A673 (cell line): ENCODE results near the gene ACO1.

Experiments used
- CTCF ChIP-seq: fragments of 300-800, 200-600 bp; sonication (generic); conservative IDR thresholded peaks from 2 replicates; pipeline ENCODE4 v1.5.1; 2017; ENCODE audit warnings: low read depth, mild to moderate bottlenecking, antibody characterized with exemption, low read length, moderate library complexity, mixed read lengths
- EZH2 ChIP-seq: fragments of 200-600 bp; sonication (generic); IDR thresholded peaks from 2 replicates; pipeline ENCODE4 v1.6.1; 2017; ENCODE audit warnings: borderline replicate concordance, low read depth, mild to moderate bottlenecking, mixed read lengths, antibody characterized with exemption, low read length; ENCODE audit not compliant: poor library complexity, severe bottlenecking

GRCh38 chr9:32380944-32381343 lies 3.5 kb upstream of the ACO1 start:
- no peak for TF ChIP-seq CTCF
- no peak for TF ChIP-seq EZH2
